Brain microvascular endothelial cell (primary cell): ENCODE measurements around the gene TNIP3.

ENCODE experiments used
- DNase-seq: peaks from one replicate; pipeline ENCODE4 v3.0.0-alpha.2; 2020
- H3K27ac ChIP-seq: fragments of 250-450 bp; sonication (Bioruptor Pico); 2 replicates; pipeline ENCODE4 v1.5.1; 2020; ENCODE audit warnings: mild to moderate bottlenecking, moderate library complexity
- H3K27me3 ChIP-seq: fragments of 250-450 bp; sonication (Bioruptor Pico); replicated peaks from 2 replicates; pipeline ENCODE4 v1.5.1; 2020; ENCODE audit warnings: mild to moderate bottlenecking
- H3K36me3 ChIP-seq: fragments of 250-450 bp; sonication (Bioruptor Pico); replicated peaks from 2 replicates; pipeline ENCODE4 v1.5.1; 2020; ENCODE audit warnings: mild to moderate bottlenecking
- H3K4me3 ChIP-seq: 2 replicates; pipeline ENCODE4 v1.5.1; 2011; ENCODE audit warnings: low read depth, mild to moderate bottlenecking, control low read depth, low read length, moderate library complexity
- CTCF ChIP-seq: IDR thresholded peaks from 2 replicates; pipeline ENCODE4 v1.5.1; 2011; ENCODE audit warnings: low read depth, mild to moderate bottlenecking, moderate library complexity, low read length, control low read depth, inconsistent platforms; ENCODE audit errors: missing control alignments
- in situ Hi-C: cut with HindIII; loops from 2 replicates; pipeline ENCODE4 v1.10.0; 2017; ENCODE audit warnings: low sequenced_read_pairs, low pct_ligation_motif_present

Gene TNIP3

GRCh38 chr4:121190389-121190788 is 26.3 kb upstream of the TNIP3 start:
- Histone ChIP-seq H3K4me3 (no peak overlapping the region), H3K36me3 (no peaks in the 10 kb centered on the region), H3K27me3 (no peaks in the 10 kb centered on the region), H3K27ac (no peak overlapping the region)
- TF ChIP-seq CTCF, result no peak
- no peak for DNase-seq
- in situ Hi-C loops, result no loop called here

GRCh38 chr4:121189326-121190215 is 25.4 kb upstream of the TNIP3 start:
- DNase-seq, result no peak
- Histone ChIP-seq H3K27ac (no peak overlapping the region), H3K4me3 (no peak overlapping the region), H3K36me3 (no peaks in the 10 kb centered on the region), H3K27me3 (no peaks in the 10 kb centered on the region)
- TF ChIP-seq CTCF, result no peak
- in situ Hi-C loops, result no loop called here

- no peaks in the 10 kb centered on the region for H3K36me3 ChIP-seq
- H3K27me3 ChIP-seq, result no peaks in the 10 kb centered on the region
- no peak for DNase-seq
- H3K4me3 ChIP-seq, result no peak overlapping the region
- H3K27ac ChIP-seq, result no peak overlapping the region
- no peak for TF ChIP-seq CTCF
- in situ Hi-C loops, result no loop called here
Measured at GRCh38 chr4:121187206-121187605, 23.1 kb upstream of the TNIP3 start.

- no peaks in the 10 kb centered on the region for H3K36me3 ChIP-seq
- no peak for DNase-seq
- in situ Hi-C loops, result no loop called here
- H3K27ac ChIP-seq, result no peak overlapping the region
- H3K27me3 ChIP-seq, result no peaks in the 10 kb centered on the region
- no peak for TF ChIP-seq CTCF
- no peak overlapping the region for H3K4me3 ChIP-seq
Measured at GRCh38 chr4:121185960-121186359, 21.8 kb upstream of the TNIP3 start.

- Histone ChIP-seq H3K4me3 (no peak overlapping the region), H3K27ac (no peak overlapping the region), H3K36me3 (no peaks in the 10 kb centered on the region), H3K27me3 (no peaks in the 10 kb centered on the region)
- no peak for DNase-seq
- in situ Hi-C loops, result no loop called here
- TF ChIP-seq CTCF, result no peak
Measured at GRCh38 chr4:121183989-121184388, 19.9 kb upstream of the TNIP3 start.

- Histone ChIP-seq H3K36me3 (no peaks in the 10 kb centered on the region), H3K27ac (no peak overlapping the region), H3K4me3 (no peak overlapping the region), H3K27me3 (no peaks in the 10 kb centered on the region)
- DNase-seq, result no peak
- in situ Hi-C loops, result no loop called here
- TF ChIP-seq CTCF, result no peak
Measured at GRCh38 chr4:121183361-121183760, 19.2 kb upstream of the TNIP3 start.
